ENCODE measurements around the gene EIF2S3.

GRCh38 chrX:24019448-24019847, 35.3 kb upstream of the EIF2S3 start:
- no peak for TF ChIP-seq CTCF (IDR thresholded peaks at IDR 0.05)
- TF ChIP-seq EP300 (IDR thresholded peaks at IDR 0.05): no peak
- TF ChIP-seq POLR2A (IDR thresholded peaks at IDR 0.05): no peak

Measured in ovary (tissue), 3 donors.